ENCODE data around the gene COL15A1.

DNA sequence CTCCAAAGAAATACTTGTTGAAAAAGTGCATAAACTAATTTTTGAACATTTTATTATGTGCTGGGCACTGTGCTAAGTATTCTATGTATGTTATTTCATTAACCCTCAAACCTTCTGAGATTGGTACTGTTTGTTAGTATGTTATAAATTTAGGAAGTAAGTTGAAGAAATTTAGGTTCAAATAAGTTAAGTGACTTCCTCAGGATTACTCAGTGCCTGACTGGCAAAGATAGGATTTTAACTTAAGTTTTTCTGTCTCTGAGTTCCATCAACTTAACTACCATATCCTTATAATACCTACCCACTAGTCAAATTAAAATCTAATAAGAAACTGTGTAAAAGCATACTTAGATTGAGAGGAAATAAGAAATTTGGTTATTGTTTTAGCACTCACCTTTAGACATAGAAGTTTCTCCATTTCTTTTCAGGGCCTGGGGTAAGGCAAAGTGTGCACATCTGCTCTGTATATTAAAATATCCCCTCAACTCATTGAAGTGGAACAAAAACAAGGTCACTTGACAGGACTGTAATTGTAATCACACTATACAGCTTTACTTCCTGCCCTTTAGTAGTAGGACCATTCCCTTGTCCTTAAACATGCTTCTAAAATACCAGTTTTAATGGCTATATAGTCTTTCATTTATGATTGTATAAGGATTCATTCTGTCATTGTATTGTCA is 176.4 kb downstream of the COL15A1 start:
- TF ChIP-seq, protein P1, sequence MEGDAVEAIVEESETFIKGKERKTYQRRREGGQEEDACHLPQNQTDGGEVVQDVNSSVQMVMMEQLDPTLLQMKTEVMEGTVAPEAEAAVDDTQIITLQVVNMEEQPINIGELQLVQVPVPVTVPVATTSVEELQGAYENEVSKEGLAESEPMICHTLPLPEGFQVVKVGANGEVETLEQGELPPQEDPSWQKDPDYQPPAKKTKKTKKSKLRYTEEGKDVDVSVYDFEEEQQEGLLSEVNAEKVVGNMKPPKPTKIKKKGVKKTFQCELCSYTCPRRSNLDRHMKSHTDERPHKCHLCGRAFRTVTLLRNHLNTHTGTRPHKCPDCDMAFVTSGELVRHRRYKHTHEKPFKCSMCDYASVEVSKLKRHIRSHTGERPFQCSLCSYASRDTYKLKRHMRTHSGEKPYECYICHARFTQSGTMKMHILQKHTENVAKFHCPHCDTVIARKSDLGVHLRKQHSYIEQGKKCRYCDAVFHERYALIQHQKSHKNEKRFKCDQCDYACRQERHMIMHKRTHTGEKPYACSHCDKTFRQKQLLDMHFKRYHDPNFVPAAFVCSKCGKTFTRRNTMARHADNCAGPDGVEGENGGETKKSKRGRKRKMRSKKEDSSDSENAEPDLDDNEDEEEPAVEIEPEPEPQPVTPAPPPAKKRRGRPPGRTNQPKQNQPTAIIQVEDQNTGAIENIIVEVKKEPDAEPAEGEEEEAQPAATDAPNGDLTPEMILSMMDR (IDR thresholded peaks at IDR 0.05 in 8 of 11, conservative IDR thresholded peaks at IDR 0.05 in 3 of 11) = no peak
- no peak for TF ChIP-seq POLR2A (IDR thresholded peaks at IDR 0.05)

Measured in spleen (tissue), 7 donors.